Forelimb muscle (tissue), 1 donor: ENCODE measurements around the gene PITX1. TPM values are rescaled to one million over a fixed set of nuclear protein-coding genes. Genes with fewer than 3 reads are reported as not detected.
"Not testable (repeated sequence)": the region's sequence is repeated elsewhere in the genome, so short reads cannot be mapped to it uniquely, and the experiment has no call there.

Source experiments
- DNase-seq: peaks from one replicate; pipeline ENCODE4 v3.0.0-alpha.2; 2013; ENCODE audit warnings: low read depth
- polyA plus RNA-seq: library from polyadenylated mRNA; unstranded; fragments of 120-200 nt; gene quantifications from one replicate; pipeline ENCODE4 v1.2.1, GENCODE V29; 2013; ENCODE audit not compliant: insufficient read length

Gene PITX1
- polyA plus RNA-seq, 1 donor: 17.8 TPM

- DNase-seq: no peak
These were observed 23.3 kb downstream of the PITX1 start for GRCh38 chr5:135010502-135011354.

- no peak for DNase-seq
These were observed 24.1 kb downstream of the PITX1 start for GRCh38 chr5:135009736-135010501.

GRCh38 chr5:135008981-135009735, 24.9 kb downstream of the PITX1 start:
- DNase-seq: no peak

- no peak for DNase-seq
These were observed 25.5 kb downstream of the PITX1 start for GRCh38 chr5:135008556-135008955.

GRCh38 chr5:135007749-135008363, 26.2 kb downstream of the PITX1 start:
- DNase-seq: no peak

- no peak for DNase-seq
These were observed 26.7 kb downstream of the PITX1 start for GRCh38 chr5:135007305-135007704.

- no peak for DNase-seq
These were observed 29.0 kb downstream of the PITX1 start for GRCh38 chr5:135005076-135005475.

GRCh38 chr5:135004376-135004775, 29.7 kb downstream of the PITX1 start:
- DNase-seq: no peak

- DNase-seq: not testable (repeated sequence)
These were observed 36.0 kb downstream of the PITX1 start for GRCh38 chr5:134998068-134998467.

GRCh38 chr5:134997015-134997414, 37.0 kb downstream of the PITX1 start:
- DNase-seq: no peak

- no peak for DNase-seq
These were observed 38.1 kb downstream of the PITX1 start for GRCh38 chr5:134995850-134996402.

GRCh38 chr5:134994560-134995156, 39.4 kb downstream of the PITX1 start:
- DNase-seq: no peak

- no peak for DNase-seq
These were observed 40.9 kb downstream of the PITX1 start for GRCh38 chr5:134993161-134993560.

- no peak for DNase-seq
These were observed 41.9 kb downstream of the PITX1 start for GRCh38 chr5:134992148-134992547.

- DNase-seq: not testable (repeated sequence)
These were observed 43.8 kb downstream of the PITX1 start for GRCh38 chr5:134990183-134990582.

- DNase-seq: no peak
These were observed 44.7 kb downstream of the PITX1 start for GRCh38 chr5:134989266-134989830.

- DNase-seq: no peak
These were observed 51.8 kb downstream of the PITX1 start for GRCh38 chr5:134982230-134982629.

GRCh38 chr5:134979416-134979815, 54.6 kb downstream of the PITX1 start:
- no peak for DNase-seq
